Nephron (organoid): ENCODE results near the gene ACAP3.

Source experiments
- H3K27ac Mint-ChIP-seq, 3 experiments: 2 replicates each; pipeline ENCODE4 v1.8.0; 2020; ENCODE audit warnings: mixed read lengths in 3 of 3, mild to moderate bottlenecking in 2 of 3, moderate library complexity in 1 of 3
- H3K27me3 Mint-ChIP-seq: 2 replicates; pipeline ENCODE4 v1.8.0; 2021; ENCODE audit warnings: low read depth, mild to moderate bottlenecking, moderate library complexity, mixed read lengths
- H3K36me3 Mint-ChIP-seq: 2 replicates; pipeline ENCODE4 v1.8.0; 2020; ENCODE audit warnings: low read depth, mixed read lengths
- H3K4me1 Mint-ChIP-seq: 2 replicates; pipeline ENCODE4 v1.8.0; 2020; ENCODE audit warnings: mixed read lengths
- H3K4me3 Mint-ChIP-seq, 3 experiments: 2 replicates each; pipeline ENCODE4 v1.8.0; 2020; ENCODE audit warnings: mild to moderate bottlenecking in 3 of 3, mixed read lengths in 3 of 3, moderate library complexity in 2 of 3
- H3K9me3 Mint-ChIP-seq: 2 replicates; pipeline ENCODE4 v1.8.0; 2020; ENCODE audit warnings: mixed read lengths
- TF ChIP-seq, protein P1 (sequence below), 3 experiments: fragments of 200-600 bp; sonication (generic); IDR thresholded peaks; one replicate each; pipeline ENCODE4 v1.5.0; 2021; ENCODE audit warnings: antibody characterized with exemption in 3 of 3; ENCODE audit not compliant: unreplicated experiment in 3 of 3

Gene ACAP3

DNA sequence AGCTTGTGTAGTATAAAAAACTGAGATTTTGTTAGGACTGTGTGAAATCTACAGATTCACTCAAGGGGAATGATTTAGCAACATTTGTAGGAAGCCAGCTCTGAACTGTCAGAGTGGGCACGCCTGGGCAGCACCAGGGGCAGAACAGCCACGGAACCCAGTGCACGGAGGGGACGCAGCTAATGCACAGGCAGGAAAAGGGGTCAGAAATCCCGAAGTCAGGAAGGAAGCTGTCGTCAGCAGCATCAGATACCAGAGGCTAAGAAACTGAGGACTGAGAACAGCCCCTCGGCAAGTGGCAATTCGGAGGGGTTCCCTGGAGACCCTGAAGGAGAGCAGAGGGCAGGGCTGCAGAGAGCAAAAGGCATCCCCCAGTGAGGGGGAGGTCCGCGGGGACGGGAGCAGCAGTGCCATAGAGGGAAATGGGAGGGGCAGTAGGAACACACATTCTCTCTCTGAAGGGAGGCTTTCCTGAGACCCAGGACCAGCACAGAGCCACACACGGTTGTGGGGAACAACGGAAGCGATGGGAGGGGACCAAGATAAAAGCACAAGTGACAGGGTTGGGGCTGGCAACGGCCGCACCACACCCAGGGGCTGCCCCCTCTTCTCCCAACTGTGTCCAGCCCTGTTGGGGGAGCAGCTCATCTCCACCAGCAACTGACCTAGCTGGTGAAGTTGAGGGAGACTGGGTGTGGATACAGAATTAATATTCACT is 46.7 kb downstream of the ACAP3 start:
- H3K4me1 Mint-ChIP-seq: peaks cover 5% of the 10 kb centered on the region
- H3K9me3 Mint-ChIP-seq: no peaks in the 10 kb centered on the region
- H3K27me3 Mint-ChIP-seq: no peaks in the 10 kb centered on the region
- no peak overlapping the region for H3K27ac Mint-ChIP-seq
- no peak overlapping the region for H3K4me3 Mint-ChIP-seq
- H3K36me3 Mint-ChIP-seq: peaks cover 54% of the 10 kb centered on the region
- TF ChIP-seq, protein P1, sequence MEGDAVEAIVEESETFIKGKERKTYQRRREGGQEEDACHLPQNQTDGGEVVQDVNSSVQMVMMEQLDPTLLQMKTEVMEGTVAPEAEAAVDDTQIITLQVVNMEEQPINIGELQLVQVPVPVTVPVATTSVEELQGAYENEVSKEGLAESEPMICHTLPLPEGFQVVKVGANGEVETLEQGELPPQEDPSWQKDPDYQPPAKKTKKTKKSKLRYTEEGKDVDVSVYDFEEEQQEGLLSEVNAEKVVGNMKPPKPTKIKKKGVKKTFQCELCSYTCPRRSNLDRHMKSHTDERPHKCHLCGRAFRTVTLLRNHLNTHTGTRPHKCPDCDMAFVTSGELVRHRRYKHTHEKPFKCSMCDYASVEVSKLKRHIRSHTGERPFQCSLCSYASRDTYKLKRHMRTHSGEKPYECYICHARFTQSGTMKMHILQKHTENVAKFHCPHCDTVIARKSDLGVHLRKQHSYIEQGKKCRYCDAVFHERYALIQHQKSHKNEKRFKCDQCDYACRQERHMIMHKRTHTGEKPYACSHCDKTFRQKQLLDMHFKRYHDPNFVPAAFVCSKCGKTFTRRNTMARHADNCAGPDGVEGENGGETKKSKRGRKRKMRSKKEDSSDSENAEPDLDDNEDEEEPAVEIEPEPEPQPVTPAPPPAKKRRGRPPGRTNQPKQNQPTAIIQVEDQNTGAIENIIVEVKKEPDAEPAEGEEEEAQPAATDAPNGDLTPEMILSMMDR (IDR thresholded peaks at IDR 0.05; ENCODE audit: unreplicated experiment in 3 of 3): no peak

DNA sequence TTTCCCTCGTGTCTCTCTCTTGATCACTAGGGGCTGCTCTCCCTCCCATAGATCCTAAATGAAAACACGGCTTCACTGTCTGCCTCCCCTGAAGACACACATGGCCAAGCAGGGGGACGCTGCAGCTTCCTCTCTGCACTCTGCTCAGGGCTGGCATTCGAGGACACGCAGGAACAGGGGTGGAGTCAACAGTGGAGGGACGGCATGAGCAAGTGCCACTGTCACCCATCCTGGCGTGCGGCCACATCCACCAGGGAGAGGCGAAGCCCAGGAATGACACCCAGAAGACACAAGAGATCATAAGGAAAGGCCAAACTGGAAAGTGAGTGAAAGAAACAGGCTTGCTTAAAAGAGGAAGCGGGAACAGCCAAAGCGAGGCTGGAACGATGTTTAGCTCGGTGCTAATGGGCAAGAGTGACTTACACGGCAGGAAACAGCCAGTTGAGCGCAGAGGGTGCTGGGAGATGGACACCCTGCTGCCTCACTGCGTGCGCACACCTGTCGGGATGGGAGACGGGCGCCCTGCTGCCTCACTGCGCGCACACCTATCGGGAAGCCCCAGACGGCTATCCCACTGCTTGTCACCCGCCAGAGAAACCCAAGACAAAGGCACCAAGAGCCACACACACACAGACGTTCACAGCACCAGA is 47.7 kb downstream of the ACAP3 start:
- TF ChIP-seq, protein P1 (IDR thresholded peaks at IDR 0.05; ENCODE audit: unreplicated experiment in 3 of 3): no peak

GRCh38 chr1:1259540-1259939 is 48.2 kb downstream of the ACAP3 start:
- no peak overlapping the region for H3K4me3 Mint-ChIP-seq
- H3K27me3 Mint-ChIP-seq: no peaks in the 10 kb centered on the region
- no peaks in the 10 kb centered on the region for H3K9me3 Mint-ChIP-seq
- H3K36me3 Mint-ChIP-seq: peaks cover 48% of the 10 kb centered on the region
- H3K27ac Mint-ChIP-seq: no peak overlapping the region
- TF ChIP-seq, protein P1 (IDR thresholded peaks at IDR 0.05; ENCODE audit: unreplicated experiment in 3 of 3): no peak
- no peaks in the 10 kb centered on the region for H3K4me1 Mint-ChIP-seq

More for the DNA sequence above, 47.7 kb downstream of the ACAP3 start:
- Mint-ChIP-seq H3K4me3 (no peak overlapping the region), H3K9me3 (no peaks in the 10 kb centered on the region), H3K4me1 (no peaks in the 10 kb centered on the region), H3K27ac (no peak overlapping the region), H3K27me3 (no peaks in the 10 kb centered on the region), H3K36me3 (peaks cover 48% of the 10 kb centered on the region)

DNA sequence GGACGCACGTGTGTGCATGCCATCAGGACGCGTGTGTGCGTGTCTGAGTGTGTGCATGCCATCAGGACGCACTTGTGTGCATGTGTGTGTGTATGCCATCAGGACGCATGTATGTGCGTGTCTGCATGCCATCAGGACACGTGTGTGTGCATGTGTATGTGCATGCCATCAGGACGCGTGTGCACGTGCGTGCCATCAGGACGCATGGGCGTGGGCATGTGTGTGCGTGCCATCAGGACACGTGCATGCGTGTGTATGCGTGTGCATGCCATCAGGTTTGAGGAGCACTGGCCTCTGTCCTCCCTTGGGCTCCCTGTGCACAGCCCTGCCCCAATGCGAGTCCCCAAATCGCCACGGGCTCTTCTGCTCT is 48.6 kb downstream of the ACAP3 start:
- TF ChIP-seq, protein P1 (IDR thresholded peaks at IDR 0.05; ENCODE audit: unreplicated experiment in 3 of 3): no peak
- no peaks in the 10 kb centered on the region for H3K9me3 Mint-ChIP-seq
- H3K4me3 Mint-ChIP-seq: no peak overlapping the region
- peaks cover 48% of the 10 kb centered on the region for H3K36me3 Mint-ChIP-seq
- no peaks in the 10 kb centered on the region for H3K4me1 Mint-ChIP-seq
- no peaks in the 10 kb centered on the region for H3K27me3 Mint-ChIP-seq
- no peak overlapping the region for H3K27ac Mint-ChIP-seq

DNA sequence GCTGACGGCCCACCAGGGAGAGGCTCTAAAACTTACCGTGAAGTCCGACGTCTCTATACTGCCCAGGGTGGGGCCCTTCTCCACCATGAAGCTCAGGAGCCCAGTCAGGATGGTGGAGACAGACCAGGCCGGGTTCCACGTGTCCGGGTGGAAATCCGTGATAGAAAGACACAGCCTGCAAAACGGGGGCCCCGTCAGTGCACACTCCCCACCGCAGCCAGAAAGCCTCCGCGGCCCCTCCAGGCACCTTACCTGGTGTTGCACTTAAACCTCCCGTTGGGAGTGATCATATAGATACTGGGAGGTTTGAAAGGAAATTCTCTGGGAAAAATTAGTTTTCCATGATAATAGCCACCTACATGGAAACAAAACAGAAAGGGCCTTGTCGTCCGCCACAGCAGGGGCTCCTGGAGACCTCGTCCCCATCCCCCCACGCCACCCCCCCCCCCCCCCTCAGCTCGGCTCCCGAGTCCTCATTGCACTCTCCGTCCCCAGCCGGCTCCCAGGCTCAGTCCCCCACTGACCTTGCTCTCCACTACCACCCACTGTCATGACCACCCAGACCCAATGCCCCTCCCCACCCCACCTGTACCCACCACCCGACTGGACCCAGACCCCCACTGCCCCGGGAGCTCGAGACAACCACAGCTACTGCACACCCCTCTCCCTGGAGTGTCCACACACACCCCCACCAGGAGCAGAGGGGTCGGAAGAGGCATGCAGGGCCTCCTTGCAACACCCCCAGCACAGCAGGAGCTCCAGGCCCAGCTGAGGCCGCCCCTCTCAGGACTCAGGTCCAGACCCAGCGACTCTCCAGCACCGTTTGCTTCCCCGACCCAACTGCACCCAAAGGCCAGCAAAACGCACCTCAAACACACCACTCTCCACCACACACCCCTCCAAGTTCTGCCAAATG is 50.5 kb downstream of the ACAP3 start:
- Mint-ChIP-seq H3K27ac (no peak overlapping the region), H3K9me3 (no peaks in the 10 kb centered on the region), H3K4me1 (no peaks in the 10 kb centered on the region), H3K36me3 (peaks cover 58% of the 10 kb centered on the region), H3K27me3 (no peaks in the 10 kb centered on the region), H3K4me3 (no peak overlapping the region)
- TF ChIP-seq, protein P1 (IDR thresholded peaks at IDR 0.05; ENCODE audit: unreplicated experiment in 3 of 3): no peak
